Right atrium auricular region (tissue), 2 donors: ENCODE measurements around the gene THOC6. TPM values are rescaled to one million over a fixed set of nuclear protein-coding genes. Genes with fewer than 3 reads are reported as not detected.

Source experiments
- DNase-seq: peaks from one replicate; pipeline ENCODE4 v3.0.0-alpha.2; 2019; ENCODE audit warnings: low spot score
- H3K27ac ChIP-seq, 2 donors: fragments of 200-600 bp; sonication (generic); 1 replicate in 1 of 2; 2 replicates in 1 of 2; pipeline ENCODE4 v1.5.1; 2016 to 2019
- H3K27me3 ChIP-seq, 2 donors: fragments of 200-600 bp; sonication (generic); one replicate each; pipeline versions ENCODE4 v1.5.1 to v1.6.0; 2017 to 2019
- H3K36me3 ChIP-seq: fragments of 200-600 bp; sonication (generic); one replicate; pipeline ENCODE4 v1.5.1; 2016
- H3K4me1 ChIP-seq, 2 donors: fragments of 200-600 bp; sonication (generic); one replicate each; pipeline versions ENCODE4 v1.5.1 to v1.6.0; 2017 to 2019
- H3K4me3 ChIP-seq, 2 donors: fragments of 200-600 bp; sonication (generic); 1 replicate in 1 of 2; 2 replicates in 1 of 2; pipeline ENCODE4 v1.5.1; 2017 to 2019; ENCODE audit warnings: mild to moderate bottlenecking in 1 of 2, moderate library complexity in 1 of 2
- H3K9me3 ChIP-seq, 2 donors: fragments of 200-600 bp; sonication (generic); one replicate each; pipeline ENCODE4 v1.5.1; 2019
- CTCF ChIP-seq, 2 donors: fragments of 200-600 bp; sonication (generic); IDR thresholded peaks; one replicate each; pipeline ENCODE4 v1.5.1; 2019; ENCODE audit warnings: antibody characterized with exemption in 2 of 2
- total RNA-seq, 2 donors: library from RNA; depleted of rRNA; stranded (reverse); fragments of >200 nt; gene quantifications; one replicate each; pipeline ENCODE4 v1.1.0, GENCODE V29; 2016

Gene THOC6
- total RNA-seq, 2 donors from 2014 or later = 7.4 to 12.6 TPM

- no peaks in the 10 kb centered on the region for H3K9me3 ChIP-seq
- no peak within 1 kb of the TSS for H3K4me3 ChIP-seq
- peaks cover 0 to 11% of the 10 kb centered on the region in 2 donors for H3K27me3 ChIP-seq
- H3K27ac ChIP-seq = no peak within 1 kb of the TSS
- no peaks in the 10 kb centered on the region for H3K36me3 ChIP-seq
- DNase-seq = no peak
- TF ChIP-seq CTCF (IDR thresholded peaks at IDR 0.05) = no peak
- peaks cover 0 to 38% of the 10 kb centered on the region in 2 donors for H3K4me1 ChIP-seq
Observed at GRCh38 chr16:3017794-3018506, 5.9 kb upstream of the THOC6 start, which contains the start of gene CLDN6. Gene CLDN6 (minus strand): TSS chr16:3018183. CDS start chr16:3016021, 2,162 bp downstream.

- TF ChIP-seq CTCF (IDR thresholded peaks at IDR 0.05) = no peak
- Histone ChIP-seq H3K36me3 (no peaks in the 10 kb centered on the region), H3K4me3 (peak overlapping the region; percentile 74 to 94), H3K27me3 (peaks cover 0 to 11% of the 10 kb centered on the region in 2 donors), H3K9me3 (no peaks in the 10 kb centered on the region), H3K4me1 (peaks cover 0 to 51% of the 10 kb centered on the region in 2 donors), H3K27ac (peak overlapping the region in 1 of 2 donors; percentile 99)
- DNase-seq = no peak
Observed at GRCh38 chr16:3019594-3020246, 4.1 kb upstream of the THOC6 start.

GRCh38 chr16:3020247-3020603 is 3.6 kb upstream of the THOC6 start, which contains the start of gene TNFRSF12A:
Gene TNFRSF12A (plus strand): TSS chr16:3020368. CDS start chr16:3020398, 30 bp downstream.
- no peaks in the 10 kb centered on the region for H3K9me3 ChIP-seq
- H3K4me3 ChIP-seq = peak within 1 kb of the TSS; percentile 74 to 94
- H3K36me3 ChIP-seq = no peaks in the 10 kb centered on the region
- peak within 1 kb of the TSS; percentile 95 to 99 for H3K27ac ChIP-seq
- peak in 1 of 2 donors; percentile 26 for TF ChIP-seq CTCF (IDR thresholded peaks at IDR 0.05)
- H3K4me1 ChIP-seq = peaks cover 0 to 56% of the 10 kb centered on the region in 2 donors
- H3K27me3 ChIP-seq = peaks cover 0 to 11% of the 10 kb centered on the region in 2 donors
- DNase-seq = peak; percentile 86

- peak overlapping the region; percentile 95 to 99 for H3K27ac ChIP-seq
- H3K9me3 ChIP-seq = no peaks in the 10 kb centered on the region
- peaks cover 0 to 56% of the 10 kb centered on the region in 2 donors for H3K4me1 ChIP-seq
- peak overlapping the region; percentile 74 to 94 for H3K4me3 ChIP-seq
- peak; percentile 85 for DNase-seq
- H3K27me3 ChIP-seq = peaks cover 0 to 11% of the 10 kb centered on the region in 2 donors
- no peak for TF ChIP-seq CTCF (IDR thresholded peaks at IDR 0.05)
- no peaks in the 10 kb centered on the region for H3K36me3 ChIP-seq
Observed at GRCh38 chr16:3020604-3021448, 3.0 kb upstream of the THOC6 start.

GRCh38 chr16:3021449-3022207 is 2.2 kb upstream of the THOC6 start:
- peak overlapping the region; percentile 74 to 94 for H3K4me3 ChIP-seq
- H3K9me3 ChIP-seq = no peaks in the 10 kb centered on the region
- TF ChIP-seq CTCF (IDR thresholded peaks at IDR 0.05) = peak in 1 of 2 donors; percentile 45
- peaks cover 5% of the 10 kb centered on the region for H3K36me3 ChIP-seq
- H3K27ac ChIP-seq = peak overlapping the region; percentile 95 to 99
- H3K27me3 ChIP-seq = peaks cover 0 to 11% of the 10 kb centered on the region in 2 donors
- DNase-seq = peak; percentile 80
- H3K4me1 ChIP-seq = peaks cover 0 to 56% of the 10 kb centered on the region in 2 donors
